ENCODE results near the gene FZD7. TPM values are rescaled to one million over a fixed set of nuclear protein-coding genes. Genes with fewer than 3 reads are reported as not detected.

FZD7 gene
- total RNA-seq, 2 experiments from 2014 or later: 0.17 to 0.25 TPM

- no peak overlapping the region for H3K27ac Mint-ChIP-seq
- H3K4me1 Mint-ChIP-seq (ENCODE audit: low read depth): no peaks in the 10 kb centered on the region
- no peaks in the 10 kb centered on the region for H3K36me3 Mint-ChIP-seq (ENCODE audit: low read depth)
- H3K27me3 Mint-ChIP-seq: peaks cover 5% of the 10 kb centered on the region
- Histone ChIP-seq H3K27me3 (ENCODE audit: control insufficient read depth in 1 of 2, insufficient read depth in 2 of 2, low read length in 2 of 2) (no peaks in the 10 kb centered on the region), H3K27ac (ENCODE audit: low read depth in 1 of 2, low read length in 2 of 2) (no peak overlapping the region), H3K36me3 (ENCODE audit: insufficient read depth, low read length) (no peaks in the 10 kb centered on the region), H3K9me3 (ENCODE audit: control insufficient read depth in 1 of 2, insufficient read depth in 1 of 2, low read length in 2 of 2) (no peaks in the 10 kb centered on the region), H3K4me1 (ENCODE audit: insufficient read depth, low read length) (no peaks in the 10 kb centered on the region), H3K4me3 (ENCODE audit: low read length) (no peak overlapping the region)
- TF ChIP-seq CTCF (IDR thresholded peaks at IDR 0.05): no peak
- H3K4me3 Mint-ChIP-seq: no peak overlapping the region
- POLR2A ChIA-PET: no interaction called here
- intact Hi-C loops (cut with DNase I, micrococcal nuclease): no loop called here
- ATAC-seq (ENCODE audit: poor library complexity) (no peak), DNase-seq (no peak)
- CTCF ChIA-PET: no interaction called here
- H3K9me3 Mint-ChIP-seq: no peaks in the 10 kb centered on the region
These were observed 8.8 kb upstream of the FZD7 start for GRCh38 chr2:202024871-202025270.

DNA sequence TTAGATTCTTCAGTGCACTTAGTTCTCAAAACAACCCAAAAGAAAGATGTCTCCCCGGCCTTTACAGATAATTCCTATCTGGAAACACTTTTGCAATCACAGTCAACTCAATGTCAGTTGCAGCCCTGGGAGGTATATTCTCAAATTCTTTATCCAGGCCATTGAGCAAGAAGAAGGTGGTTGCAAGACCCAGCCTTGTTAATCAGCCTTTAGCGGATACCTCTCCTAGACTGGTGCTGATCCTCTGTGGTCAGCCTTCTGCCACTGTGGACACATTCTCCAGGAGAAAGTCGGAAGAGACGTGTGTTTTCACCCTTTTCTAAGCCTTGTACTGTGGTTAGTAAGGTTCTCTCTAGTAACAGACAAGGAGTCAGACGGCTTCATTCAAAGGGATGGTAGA, 7.8 kb upstream of the FZD7 start:
- no peaks in the 10 kb centered on the region for H3K4me1 Mint-ChIP-seq (ENCODE audit: low read depth)

GRCh38 chr2:202026507-202026906, 7.1 kb upstream of the FZD7 start:
- Mint-ChIP-seq H3K36me3 (ENCODE audit: low read depth) (no peaks in the 10 kb centered on the region), H3K27me3 (peaks cover 5% of the 10 kb centered on the region), H3K4me3 (no peak overlapping the region), H3K27ac (no peak overlapping the region), H3K4me1 (ENCODE audit: low read depth) (no peaks in the 10 kb centered on the region), H3K9me3 (no peaks in the 10 kb centered on the region)
- Histone ChIP-seq H3K27me3 (ENCODE audit: control insufficient read depth in 1 of 2, insufficient read depth in 2 of 2, low read length in 2 of 2) (no peaks in the 10 kb centered on the region), H3K27ac (ENCODE audit: low read depth in 1 of 2, low read length in 2 of 2) (no peak overlapping the region), H3K36me3 (ENCODE audit: insufficient read depth, low read length) (no peaks in the 10 kb centered on the region), H3K4me1 (ENCODE audit: insufficient read depth, low read length) (no peaks in the 10 kb centered on the region), H3K9me3 (ENCODE audit: control insufficient read depth in 1 of 2, insufficient read depth in 1 of 2, low read length in 2 of 2) (no peaks in the 10 kb centered on the region), H3K4me3 (ENCODE audit: low read length) (no peak overlapping the region)
- ATAC-seq (ENCODE audit: poor library complexity): no peak
- TF ChIP-seq CTCF (IDR thresholded peaks at IDR 0.05): no peak
- CTCF ChIA-PET: no interaction called here
- no peak for DNase-seq
- intact Hi-C loops (cut with DNase I, micrococcal nuclease): no loop called here
- POLR2A ChIA-PET: no interaction called here

More for the DNA sequence above, 7.8 kb upstream of the FZD7 start:
- no peak for ATAC-seq (ENCODE audit: poor library complexity)
- H3K27ac Mint-ChIP-seq: no peak overlapping the region
- ChIA-PET POLR2A (no interaction called here), CTCF (no interaction called here)
- Histone ChIP-seq H3K27ac (ENCODE audit: low read depth in 1 of 2, low read length in 2 of 2) (no peak overlapping the region), H3K27me3 (ENCODE audit: control insufficient read depth in 1 of 2, insufficient read depth in 2 of 2, low read length in 2 of 2) (no peaks in the 10 kb centered on the region), H3K4me3 (ENCODE audit: low read length) (no peak overlapping the region), H3K9me3 (ENCODE audit: control insufficient read depth in 1 of 2, insufficient read depth in 1 of 2, low read length in 2 of 2) (no peaks in the 10 kb centered on the region), H3K36me3 (ENCODE audit: insufficient read depth, low read length) (no peaks in the 10 kb centered on the region), H3K4me1 (ENCODE audit: insufficient read depth, low read length) (no peaks in the 10 kb centered on the region)
- intact Hi-C loops (cut with DNase I, micrococcal nuclease): no loop called here
- no peaks in the 10 kb centered on the region for H3K9me3 Mint-ChIP-seq
- H3K36me3 Mint-ChIP-seq (ENCODE audit: low read depth): no peaks in the 10 kb centered on the region
- no peak for TF ChIP-seq CTCF (IDR thresholded peaks at IDR 0.05)
- H3K4me3 Mint-ChIP-seq: no peak overlapping the region
- peaks cover 5% of the 10 kb centered on the region for H3K27me3 Mint-ChIP-seq
- DNase-seq: no peak
